GM19397 (cell line): ENCODE data around the gene ARHGAP6.
A peak's percentile ranks its signal among the peaks of the same experiment; 100 is the strongest.

Experiments
- ATAC-seq: cut with Tn5 transposase; IDR thresholded peaks from one replicate; pipeline ENCODE4 v1.9.1; 2021; ENCODE audit warnings: mild to moderate bottlenecking, moderate library complexity; ENCODE audit not compliant: unreplicated experiment

ARHGAP6 gene

GRCh38 chrX:11429538-11430085 is 236.1 kb downstream of the ARHGAP6 start:
- ATAC-seq = no peak

GRCh38 chrX:11427453-11428071 is 238.2 kb downstream of the ARHGAP6 start:
- ATAC-seq = peak; percentile 50

- ATAC-seq = no peak
These were observed 238.8 kb downstream of the ARHGAP6 start for GRCh38 chrX:11426712-11427452.

GRCh38 chrX:11424903-11425674 is 240.6 kb downstream of the ARHGAP6 start:
- ATAC-seq = no peak

GRCh38 chrX:11423949-11424348 is 241.8 kb downstream of the ARHGAP6 start:
- no peak for ATAC-seq

- peak; percentile 80 for ATAC-seq
These were observed 242.3 kb downstream of the ARHGAP6 start for GRCh38 chrX:11423362-11423818.

DNA sequence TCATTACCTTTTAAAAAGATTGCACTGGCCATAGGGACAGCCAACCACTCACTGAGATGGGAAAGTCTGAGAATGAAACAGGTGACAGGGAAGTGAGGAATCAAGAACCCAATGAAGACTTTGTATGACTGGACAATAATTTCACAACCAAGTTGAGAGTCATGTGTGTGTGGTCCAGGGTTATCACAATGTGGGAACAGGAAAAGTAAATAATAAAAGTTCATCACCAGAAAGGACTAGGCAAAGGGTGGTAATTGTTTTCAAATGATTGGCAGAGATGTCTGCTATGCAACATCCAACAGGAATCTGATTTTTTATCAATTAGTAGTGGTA is 243.2 kb downstream of the ARHGAP6 start:
- ATAC-seq = no peak

- no peak for ATAC-seq
These were observed 243.8 kb downstream of the ARHGAP6 start for GRCh38 chrX:11421805-11422524.

DNA sequence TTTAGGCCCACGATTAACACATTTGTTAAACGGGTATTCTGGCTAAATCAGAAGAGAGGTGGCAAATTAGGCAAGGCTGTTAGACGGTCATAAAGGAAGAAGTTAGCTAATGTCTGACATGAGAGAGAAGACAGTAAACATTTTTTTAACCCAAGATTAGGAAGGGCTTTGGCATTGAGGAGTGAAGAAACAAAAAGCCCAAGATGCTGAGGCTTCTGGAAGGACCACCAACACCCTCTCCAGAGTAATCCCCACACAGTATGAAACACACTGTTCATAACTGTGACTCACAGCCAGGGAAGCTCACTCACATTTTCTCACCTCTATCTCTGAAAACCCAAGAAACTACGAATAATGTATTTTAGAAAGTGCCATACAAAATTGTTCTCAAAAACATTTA is 244.9 kb downstream of the ARHGAP6 start:
- ATAC-seq = no peak

- ATAC-seq = no peak
These were observed 246.6 kb downstream of the ARHGAP6 start for GRCh38 chrX:11419102-11419501.

DNA sequence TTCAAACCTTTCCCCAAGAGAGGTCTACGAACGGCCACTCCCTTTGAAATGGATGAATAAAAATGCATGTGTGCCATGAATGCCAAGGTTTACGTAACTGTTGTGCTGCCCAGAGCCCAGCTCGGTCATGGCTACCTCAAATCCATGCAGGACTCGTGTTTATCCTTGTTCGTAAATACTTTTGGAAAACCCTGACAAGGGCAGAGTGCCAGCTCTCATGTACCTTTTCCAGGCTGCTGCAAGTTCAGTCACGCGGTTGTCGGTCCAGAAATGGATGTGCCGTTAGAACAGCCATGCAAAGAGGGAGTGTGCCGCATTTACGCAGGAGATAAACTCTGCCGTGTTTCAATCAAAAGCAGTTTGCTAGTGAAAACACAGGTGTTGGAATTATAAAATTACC is 249.1 kb downstream of the ARHGAP6 start:
- no peak for ATAC-seq

- ATAC-seq = no peak
These were observed 251.6 kb downstream of the ARHGAP6 start for GRCh38 chrX:11414091-11414490.

- no peak for ATAC-seq
These were observed 252.8 kb downstream of the ARHGAP6 start for GRCh38 chrX:11412715-11413623.

- ATAC-seq = no peak
These were observed 255.8 kb downstream of the ARHGAP6 start for GRCh38 chrX:11409957-11410356.

DNA sequence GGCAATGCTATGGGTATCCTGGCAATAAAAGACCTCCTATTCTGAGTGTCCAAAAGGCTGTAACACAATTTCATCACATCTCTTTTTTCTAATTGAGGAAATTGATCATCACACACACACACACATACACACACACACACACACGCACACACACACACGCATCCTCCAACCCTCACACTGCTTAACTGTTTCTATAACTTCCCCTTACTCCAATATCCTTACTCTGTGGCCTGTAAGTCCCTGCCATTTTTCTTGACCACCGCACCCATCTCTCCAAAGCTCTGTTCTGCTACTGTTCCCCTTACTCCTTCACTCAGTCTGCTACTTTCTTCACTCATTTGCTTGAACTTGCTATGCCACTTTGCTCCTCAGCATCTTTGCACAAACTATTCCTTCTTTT is 256.9 kb downstream of the ARHGAP6 start:
- no peak for ATAC-seq

DNA sequence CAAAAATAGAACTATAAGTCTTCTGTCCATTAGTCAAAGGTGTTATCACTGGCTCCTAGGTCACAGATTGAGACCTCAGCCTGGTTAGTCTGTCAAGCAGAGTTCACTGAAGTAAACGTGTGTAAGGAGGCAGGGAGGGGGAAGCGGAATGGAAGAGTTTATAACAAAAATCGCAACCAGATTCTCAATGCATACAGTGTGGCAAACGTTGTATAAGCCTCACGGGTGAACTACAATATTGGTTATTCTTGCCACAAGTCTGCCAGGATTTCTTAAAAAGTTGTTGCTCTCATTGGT is 257.7 kb downstream of the ARHGAP6 start:
- no peak for ATAC-seq

GRCh38 chrX:11407331-11408108 is 258.2 kb downstream of the ARHGAP6 start:
- no peak for ATAC-seq

DNA sequence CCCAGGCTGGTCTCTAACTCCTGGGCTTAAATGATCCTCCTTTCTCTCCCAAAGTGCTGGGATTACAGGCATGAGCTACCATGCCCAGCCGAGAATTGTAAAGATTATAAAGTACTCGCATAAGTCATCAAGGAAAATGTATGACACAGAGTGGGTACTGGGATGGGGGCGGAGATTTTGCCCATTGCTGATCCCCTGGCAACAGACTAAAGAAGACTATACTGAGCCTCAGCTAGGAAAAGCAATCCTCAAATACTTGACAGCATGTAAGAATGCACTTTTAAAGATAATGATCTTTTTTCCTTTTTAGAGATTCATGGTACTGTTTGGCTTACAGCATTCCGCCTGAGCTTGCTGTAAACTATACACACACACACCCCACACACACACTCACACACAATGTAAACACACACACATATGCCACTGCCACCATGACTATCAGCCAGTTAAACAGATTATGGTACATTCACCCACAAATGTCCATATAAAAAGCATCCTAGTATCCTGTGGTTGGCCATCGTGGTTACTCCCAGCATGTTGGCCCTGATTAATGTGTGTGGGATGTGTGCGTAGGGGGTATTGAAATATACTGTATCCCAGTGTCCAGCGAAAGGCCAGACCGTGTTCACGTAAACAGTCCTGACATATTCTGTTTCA is 259.5 kb downstream of the ARHGAP6 start:
- no peak for ATAC-seq

DNA sequence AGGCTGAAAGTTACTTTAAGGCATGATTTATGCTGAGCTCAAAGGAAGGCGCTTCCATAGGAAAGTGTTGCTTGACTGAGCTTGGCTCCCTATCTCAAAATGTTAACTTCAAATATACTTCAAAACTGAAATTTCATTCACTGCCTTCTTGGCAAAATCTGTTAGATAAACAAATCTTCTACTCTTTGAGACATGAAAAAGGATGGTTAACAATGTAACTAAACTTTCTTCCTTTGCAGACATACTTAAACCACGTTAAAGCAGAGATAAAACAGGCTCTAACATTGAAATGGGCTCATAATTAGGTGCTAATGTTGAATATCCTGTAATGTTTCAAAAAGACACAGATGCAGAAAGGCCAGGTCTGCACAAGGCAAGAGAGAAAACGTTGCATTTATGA is 262.1 kb downstream of the ARHGAP6 start:
- ATAC-seq = no peak
